Spleen (tissue), 7 donors: Measurements from ENCODE around the gene PPDPF.

Experiments used
- POLR2A ChIP-seq, 3 donors: fragments of 450-650 bp; IDR thresholded peaks; one replicate each; pipeline ENCODE4 v1.5.1; 2017; ENCODE audit warnings: antibody characterized with exemption in 3 of 3, mild to moderate bottlenecking in 1 of 3
- POLR2AphosphoS5 ChIP-seq, 3 donors: sonication (generic); formaldehyde crosslinking; IDR thresholded peaks; one replicate each; pipeline ENCODE4 v1.5.1; 2017; ENCODE audit warnings: antibody characterized with exemption in 3 of 3
- TF ChIP-seq, protein P1 (sequence below), 11 experiments: fragments of 200-600 bp in 7 of 11; fragments of 450-650 bp in 4 of 11; sonication (generic) in 4 of 11; IDR thresholded peaks in 8 of 11; conservative IDR thresholded peaks in 3 of 11; 1 replicate in 7 of 11; 2 replicates in 4 of 11; pipeline versions ENCODE4 v1.4.0 to v1.8.0; 2016 to 2021; ENCODE audit warnings: antibody characterized with exemption in 11 of 11, inconsistent platforms in 4 of 11, mild to moderate bottlenecking in 1 of 11
- donor health status: DM: no; HTN: no; CAD: no; lungs with moderate emphysema.
- donor health status: DM: no; HTN: no; CAD: no.
- donor health status: DM: no; HTN: no; CAD: no.

DNA sequence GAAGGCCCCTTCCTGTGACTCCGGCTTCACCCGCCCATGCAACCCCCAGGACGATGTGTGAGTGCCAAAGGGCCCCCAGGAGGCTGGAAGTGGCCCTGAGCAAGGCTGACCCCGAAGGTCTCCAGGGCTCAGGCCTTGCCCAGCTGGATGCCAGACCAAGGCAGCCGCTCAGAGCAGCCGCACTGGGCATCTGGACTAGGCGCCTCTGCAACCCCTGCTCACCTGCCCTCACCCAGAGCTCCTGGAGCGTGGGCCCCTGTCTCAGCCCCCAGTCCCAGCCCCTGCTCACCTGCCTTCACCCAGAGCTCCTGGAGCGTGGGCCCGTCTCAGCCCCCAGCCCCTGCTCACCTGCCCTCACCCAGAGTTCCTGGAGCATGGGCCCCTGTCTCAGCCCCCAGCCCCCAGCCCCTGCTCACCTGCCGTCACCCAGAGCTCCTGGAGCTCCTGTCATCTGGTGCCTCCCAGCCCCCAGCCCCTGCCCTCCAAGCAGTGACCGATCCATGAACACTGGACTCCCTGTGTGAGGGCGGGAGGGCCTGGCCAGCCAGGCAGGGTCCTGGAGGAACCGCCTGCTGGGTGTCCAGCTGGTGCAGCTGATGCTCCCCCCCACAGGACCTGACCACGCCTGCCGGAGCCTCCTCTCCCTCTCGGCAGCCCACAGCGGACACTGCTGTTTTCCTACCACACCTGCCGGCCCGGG is 25.8 kb downstream of the PPDPF start:
- TF ChIP-seq, protein P1, sequence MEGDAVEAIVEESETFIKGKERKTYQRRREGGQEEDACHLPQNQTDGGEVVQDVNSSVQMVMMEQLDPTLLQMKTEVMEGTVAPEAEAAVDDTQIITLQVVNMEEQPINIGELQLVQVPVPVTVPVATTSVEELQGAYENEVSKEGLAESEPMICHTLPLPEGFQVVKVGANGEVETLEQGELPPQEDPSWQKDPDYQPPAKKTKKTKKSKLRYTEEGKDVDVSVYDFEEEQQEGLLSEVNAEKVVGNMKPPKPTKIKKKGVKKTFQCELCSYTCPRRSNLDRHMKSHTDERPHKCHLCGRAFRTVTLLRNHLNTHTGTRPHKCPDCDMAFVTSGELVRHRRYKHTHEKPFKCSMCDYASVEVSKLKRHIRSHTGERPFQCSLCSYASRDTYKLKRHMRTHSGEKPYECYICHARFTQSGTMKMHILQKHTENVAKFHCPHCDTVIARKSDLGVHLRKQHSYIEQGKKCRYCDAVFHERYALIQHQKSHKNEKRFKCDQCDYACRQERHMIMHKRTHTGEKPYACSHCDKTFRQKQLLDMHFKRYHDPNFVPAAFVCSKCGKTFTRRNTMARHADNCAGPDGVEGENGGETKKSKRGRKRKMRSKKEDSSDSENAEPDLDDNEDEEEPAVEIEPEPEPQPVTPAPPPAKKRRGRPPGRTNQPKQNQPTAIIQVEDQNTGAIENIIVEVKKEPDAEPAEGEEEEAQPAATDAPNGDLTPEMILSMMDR (IDR thresholded peaks at IDR 0.05 in 8 of 11, conservative IDR thresholded peaks at IDR 0.05 in 3 of 11): no peak
- no peak for TF ChIP-seq POLR2AphosphoS5 (IDR thresholded peaks at IDR 0.05)
- TF ChIP-seq POLR2A (IDR thresholded peaks at IDR 0.05): no peak
